Brain microvascular endothelial cell (primary cell): Measurements from ENCODE around the gene MRAP2.

Source experiments
- DNase-seq: peaks from one replicate; pipeline ENCODE4 v3.0.0-alpha.2; 2020
- H3K27ac ChIP-seq: fragments of 250-450 bp; sonication (Bioruptor Pico); 2 replicates; pipeline ENCODE4 v1.5.1; 2020; ENCODE audit warnings: mild to moderate bottlenecking, moderate library complexity
- H3K27me3 ChIP-seq: fragments of 250-450 bp; sonication (Bioruptor Pico); replicated peaks from 2 replicates; pipeline ENCODE4 v1.5.1; 2020; ENCODE audit warnings: mild to moderate bottlenecking
- H3K36me3 ChIP-seq: fragments of 250-450 bp; sonication (Bioruptor Pico); replicated peaks from 2 replicates; pipeline ENCODE4 v1.5.1; 2020; ENCODE audit warnings: mild to moderate bottlenecking
- H3K4me3 ChIP-seq: 2 replicates; pipeline ENCODE4 v1.5.1; 2011; ENCODE audit warnings: low read depth, mild to moderate bottlenecking, control low read depth, low read length, moderate library complexity
- CTCF ChIP-seq: IDR thresholded peaks from 2 replicates; pipeline ENCODE4 v1.5.1; 2011; ENCODE audit warnings: low read depth, mild to moderate bottlenecking, moderate library complexity, low read length, control low read depth, inconsistent platforms; ENCODE audit errors: missing control alignments
- in situ Hi-C: cut with HindIII; loops from 2 replicates; pipeline ENCODE4 v1.10.0; 2017; ENCODE audit warnings: low sequenced_read_pairs, low pct_ligation_motif_present

The MRAP2 gene

GRCh38 chr6:84001119-84001518, 32.5 kb upstream of the MRAP2 start:
- in situ Hi-C loops: no loop called here
- Histone ChIP-seq H3K27ac (no peak overlapping the region), H3K4me3 (no peak overlapping the region), H3K36me3 (no peaks in the 10 kb centered on the region), H3K27me3 (no peaks in the 10 kb centered on the region)
- no peak for TF ChIP-seq CTCF
- DNase-seq: no peak

GRCh38 chr6:84002226-84002625, 31.3 kb upstream of the MRAP2 start:
- H3K36me3 ChIP-seq: no peaks in the 10 kb centered on the region
- TF ChIP-seq CTCF: no peak
- no peak overlapping the region for H3K27ac ChIP-seq
- H3K4me3 ChIP-seq: no peak overlapping the region
- DNase-seq: no peak
- no peaks in the 10 kb centered on the region for H3K27me3 ChIP-seq
- in situ Hi-C loops: no loop called here

- H3K27ac ChIP-seq: no peak overlapping the region
- TF ChIP-seq CTCF: no peak
- no peaks in the 10 kb centered on the region for H3K36me3 ChIP-seq
- in situ Hi-C loops: no loop called here
- no peak overlapping the region for H3K4me3 ChIP-seq
- no peaks in the 10 kb centered on the region for H3K27me3 ChIP-seq
- no peak for DNase-seq
Measured at GRCh38 chr6:84003131-84003530, 30.4 kb upstream of the MRAP2 start.

GRCh38 chr6:84003654-84004053, 29.9 kb upstream of the MRAP2 start:
- Histone ChIP-seq H3K27me3 (no peaks in the 10 kb centered on the region), H3K4me3 (no peak overlapping the region), H3K36me3 (no peaks in the 10 kb centered on the region), H3K27ac (no peak overlapping the region)
- no peak for TF ChIP-seq CTCF
- in situ Hi-C loops: no loop called here
- no peak for DNase-seq

GRCh38 chr6:84007871-84008270, 25.7 kb upstream of the MRAP2 start:
- Histone ChIP-seq H3K36me3 (no peaks in the 10 kb centered on the region), H3K27me3 (no peaks in the 10 kb centered on the region), H3K27ac (no peak overlapping the region), H3K4me3 (no peak overlapping the region)
- no peak for TF ChIP-seq CTCF
- in situ Hi-C loops: no loop called here
- DNase-seq: no peak

GRCh38 chr6:84013354-84013753, 20.2 kb upstream of the MRAP2 start:
- Histone ChIP-seq H3K27me3 (no peaks in the 10 kb centered on the region), H3K36me3 (no peaks in the 10 kb centered on the region), H3K4me3 (no peak overlapping the region), H3K27ac (no peak overlapping the region)
- no peak for DNase-seq
- TF ChIP-seq CTCF: no peak
- in situ Hi-C loops: no loop called here
